ENCODE data around the gene CPT1C.

Gene CPT1C

GRCh38 chr19:49696865-49697264, 5.9 kb downstream of the CPT1C start:
- H4K20me1 ChIP-seq (ENCODE audit: control insufficient read depth, insufficient read depth, low read depth, low read length): no peaks in the 10 kb centered on the region
- no peak for TF ChIP-seq CTCF (IDR thresholded peaks at IDR 0.05; ENCODE audit: low read depth, low read length, poor library complexity, severe bottlenecking)
- TF ChIP-seq EZH2phosphoT487 (IDR thresholded peaks at IDR 0.05; ENCODE audit: borderline replicate concordance, low read length): no peak
- H3K9me3 ChIP-seq (ENCODE audit: control insufficient read depth, insufficient read depth, low read length): no peaks in the 10 kb centered on the region
- H3K27ac ChIP-seq (ENCODE audit: low read depth, low read length): no peak overlapping the region
- no peaks in the 10 kb centered on the region for H3F3A ChIP-seq (ENCODE audit: control insufficient read depth, insufficient read depth)
- no peaks in the 10 kb centered on the region for H3K36me3 ChIP-seq (ENCODE audit: control insufficient read depth, low read length)
- H3K9me2 ChIP-seq (replicated peaks; ENCODE audit: control insufficient read depth, low read length): no peaks in the 10 kb centered on the region
- H3K4me3 ChIP-seq (ENCODE audit: low read length): no peak overlapping the region
- H3K4me2 ChIP-seq (ENCODE audit: low read length): no peak overlapping the region
- H3K79me2 ChIP-seq (ENCODE audit: control insufficient read depth, low read length): no peaks in the 10 kb centered on the region
- H3K4me1 ChIP-seq (ENCODE audit: control insufficient read depth, low read length): no peaks in the 10 kb centered on the region
- no peaks in the 10 kb centered on the region for H3K27me3 ChIP-seq (ENCODE audit: control insufficient read depth, low read length)

GRCh38 chr19:49699364-49699763, 8.4 kb downstream of the CPT1C start:
- Histone ChIP-seq H3K4me3 (ENCODE audit: low read length) (no peak overlapping the region), H4K20me1 (ENCODE audit: control insufficient read depth, insufficient read depth, low read depth, low read length) (no peaks in the 10 kb centered on the region), H3K4me2 (ENCODE audit: low read length) (no peak overlapping the region), H3F3A (ENCODE audit: control insufficient read depth, insufficient read depth) (no peaks in the 10 kb centered on the region), H3K4me1 (ENCODE audit: control insufficient read depth, low read length) (no peaks in the 10 kb centered on the region), H3K79me2 (ENCODE audit: control insufficient read depth, low read length) (no peaks in the 10 kb centered on the region), H3K27me3 (ENCODE audit: control insufficient read depth, low read length) (no peaks in the 10 kb centered on the region), H3K27ac (ENCODE audit: low read depth, low read length) (no peak overlapping the region), H3K9me2 (replicated peaks; ENCODE audit: control insufficient read depth, low read length) (no peaks in the 10 kb centered on the region), H3K36me3 (ENCODE audit: control insufficient read depth, low read length) (no peaks in the 10 kb centered on the region), H3K9me3 (ENCODE audit: control insufficient read depth, insufficient read depth, low read length) (no peaks in the 10 kb centered on the region)
- TF ChIP-seq CTCF (IDR thresholded peaks at IDR 0.05; ENCODE audit: low read depth, low read length, poor library complexity, severe bottlenecking) (no peak), EZH2phosphoT487 (IDR thresholded peaks at IDR 0.05; ENCODE audit: borderline replicate concordance, low read length) (no peak)

GRCh38 chr19:49700563-49700962, 9.6 kb downstream of the CPT1C start:
- Histone ChIP-seq H3K4me2 (ENCODE audit: low read length) (no peak overlapping the region), H3K36me3 (ENCODE audit: control insufficient read depth, low read length) (no peaks in the 10 kb centered on the region), H3K9me2 (replicated peaks; ENCODE audit: control insufficient read depth, low read length) (no peaks in the 10 kb centered on the region), H3F3A (ENCODE audit: control insufficient read depth, insufficient read depth) (no peaks in the 10 kb centered on the region), H4K20me1 (ENCODE audit: control insufficient read depth, insufficient read depth, low read depth, low read length) (no peaks in the 10 kb centered on the region), H3K4me1 (ENCODE audit: control insufficient read depth, low read length) (no peaks in the 10 kb centered on the region), H3K27ac (ENCODE audit: low read depth, low read length) (no peak overlapping the region), H3K27me3 (ENCODE audit: control insufficient read depth, low read length) (no peaks in the 10 kb centered on the region), H3K9me3 (ENCODE audit: control insufficient read depth, insufficient read depth, low read length) (no peaks in the 10 kb centered on the region), H3K79me2 (ENCODE audit: control insufficient read depth, low read length) (no peaks in the 10 kb centered on the region), H3K4me3 (ENCODE audit: low read length) (no peak overlapping the region)
- no peak for TF ChIP-seq EZH2phosphoT487 (IDR thresholded peaks at IDR 0.05; ENCODE audit: borderline replicate concordance, low read length)
- no peak for TF ChIP-seq CTCF (IDR thresholded peaks at IDR 0.05; ENCODE audit: low read depth, low read length, poor library complexity, severe bottlenecking)
